Skeletal muscle tissue (tissue), 4 donors: ENCODE measurements around the gene CRYGN. TPM values are rescaled to one million over a fixed set of nuclear protein-coding genes. Genes with fewer than 3 reads are reported as not detected.

ENCODE experiments used
- H3K27ac ChIP-seq: one replicate; pipeline ENCODE4 v1.7.0; 2013; ENCODE audit warnings: mild to moderate bottlenecking, low read depth, low read length, inconsistent platforms
- H3K27me3 ChIP-seq, 3 donors: one replicate each; pipeline ENCODE4 v1.7.0; 2013; ENCODE audit warnings: low read length in 3 of 3; ENCODE audit not compliant: control insufficient read depth in 3 of 3, insufficient read depth in 3 of 3
- H3K36me3 ChIP-seq, 3 donors: one replicate each; pipeline ENCODE4 v1.7.0; 2013; ENCODE audit warnings: low read length in 3 of 3; ENCODE audit not compliant: control insufficient read depth in 3 of 3, insufficient read depth in 3 of 3
- H3K4me1 ChIP-seq, 3 donors: one replicate each; pipeline ENCODE4 v1.7.0; 2013; ENCODE audit warnings: low read length in 3 of 3, mild to moderate bottlenecking in 3 of 3; ENCODE audit not compliant: control insufficient read depth in 3 of 3, insufficient read depth in 3 of 3
- H3K4me3 ChIP-seq, 3 donors: one replicate each; pipeline ENCODE4 v1.7.0; 2013; ENCODE audit warnings: low read length in 3 of 3
- H3K9ac ChIP-seq, 3 donors: one replicate each; pipeline ENCODE4 v1.7.0; 2013; ENCODE audit warnings: low read length in 3 of 3, mild to moderate bottlenecking in 3 of 3, moderate library complexity in 2 of 3, low read depth in 1 of 3
- H3K9me3 ChIP-seq, 3 donors: one replicate each; pipeline ENCODE4 v1.7.0; 2013; ENCODE audit warnings: low read length in 3 of 3; ENCODE audit not compliant: control insufficient read depth in 3 of 3
- total RNA-seq: library from RNA; depleted of rRNA; stranded (reverse); fragments of >200 nt; gene quantifications from one replicate; pipeline ENCODE4 v1.2.3, GENCODE V29; 2014
- donor health status: Osteomylitis.

Gene CRYGN
- total RNA-seq, 1 donor from 2014 or later = not detected

- Histone ChIP-seq H3K4me3 (no peak overlapping the region), H3K9me3 (peaks cover 0 to 3% (median 0%) of the 10 kb centered on the region in 3 donors), H3K27me3 (peaks cover 3 to 45% (median 19%) of the 10 kb centered on the region in 3 donors), H3K4me1 (no peaks in the 10 kb centered on the region), H3K27ac (no peak overlapping the region), H3K9ac (no peak overlapping the region), H3K36me3 (no peaks in the 10 kb centered on the region)
Observed at GRCh38 chr7:151394076-151395035, 45.6 kb downstream of the CRYGN start.

- Histone ChIP-seq H3K27ac (no peak overlapping the region), H3K9me3 (peaks cover 0 to 3% (median 0%) of the 10 kb centered on the region in 3 donors), H3K4me1 (no peaks in the 10 kb centered on the region), H3K27me3 (peaks cover 3 to 43% (median 20%) of the 10 kb centered on the region in 3 donors), H3K4me3 (no peak overlapping the region), H3K36me3 (no peaks in the 10 kb centered on the region), H3K9ac (no peak overlapping the region)
Observed at GRCh38 chr7:151393031-151393977, 46.6 kb downstream of the CRYGN start.

- Histone ChIP-seq H3K27me3 (peaks cover 3 to 43% (median 22%) of the 10 kb centered on the region in 3 donors), H3K36me3 (no peaks in the 10 kb centered on the region), H3K27ac (no peak overlapping the region), H3K4me3 (no peak overlapping the region), H3K9ac (no peak overlapping the region), H3K9me3 (peaks cover 0 to under 1% (median 0%) of the 10 kb centered on the region in 3 donors), H3K4me1 (no peaks in the 10 kb centered on the region)
Observed at GRCh38 chr7:151392426-151392825, 47.5 kb downstream of the CRYGN start.

- peaks cover 3 to 46% (median 25%) of the 10 kb centered on the region in 3 donors for H3K27me3 ChIP-seq
- H3K9ac ChIP-seq = no peak overlapping the region
- H3K4me1 ChIP-seq = no peaks in the 10 kb centered on the region
Observed at GRCh38 chr7:151392002-151392401, 47.9 kb downstream of the CRYGN start.

GRCh38 chr7:151391358-151391730 is 48.6 kb downstream of the CRYGN start:
- peaks cover 0 to 4% (median under 1%) of the 10 kb centered on the region in 3 donors for H3K4me1 ChIP-seq
- no peak overlapping the region for H3K27ac ChIP-seq
- H3K9me3 ChIP-seq = no peaks in the 10 kb centered on the region
- no peaks in the 10 kb centered on the region for H3K36me3 ChIP-seq
- H3K4me3 ChIP-seq = no peak overlapping the region
- peaks cover 3 to 49% (median 26%) of the 10 kb centered on the region in 3 donors for H3K27me3 ChIP-seq
- H3K9ac ChIP-seq = no peak overlapping the region

More at GRCh38 chr7:151392002-151392401, 47.9 kb downstream of the CRYGN start:
- Histone ChIP-seq H3K9me3 (no peaks in the 10 kb centered on the region), H3K27ac (no peak overlapping the region), H3K4me3 (no peak overlapping the region), H3K36me3 (no peaks in the 10 kb centered on the region)

- H3K27me3 ChIP-seq = peaks cover 6 to 51% (median 26%) of the 10 kb centered on the region in 3 donors
- H3K4me1 ChIP-seq = peaks cover 0 to 5% (median 2%) of the 10 kb centered on the region in 3 donors
- no peak overlapping the region for H3K27ac ChIP-seq
- H3K9ac ChIP-seq = no peak overlapping the region
- H3K9me3 ChIP-seq = no peaks in the 10 kb centered on the region
- no peaks in the 10 kb centered on the region for H3K36me3 ChIP-seq
- no peak overlapping the region for H3K4me3 ChIP-seq
Observed at GRCh38 chr7:151390598-151391357, 49.2 kb downstream of the CRYGN start.

GRCh38 chr7:151389768-151390597 is 50.0 kb downstream of the CRYGN start:
- H3K9me3 ChIP-seq = no peaks in the 10 kb centered on the region
- no peaks in the 10 kb centered on the region for H3K36me3 ChIP-seq
- peaks cover 2 to 12% (median 2%) of the 10 kb centered on the region in 3 donors for H3K4me1 ChIP-seq
- H3K27me3 ChIP-seq = peaks cover 8 to 54% (median 33%) of the 10 kb centered on the region in 3 donors
- no peak overlapping the region for H3K9ac ChIP-seq
- H3K27ac ChIP-seq = no peak overlapping the region
- no peak overlapping the region for H3K4me3 ChIP-seq

GRCh38 chr7:151389096-151389767 is 50.7 kb downstream of the CRYGN start:
- Histone ChIP-seq H3K27ac (no peak overlapping the region), H3K9ac (no peak overlapping the region), H3K4me1 (peaks cover 2 to 12% (median 2%) of the 10 kb centered on the region in 3 donors), H3K9me3 (no peaks in the 10 kb centered on the region), H3K27me3 (peaks cover 15 to 54% (median 40%) of the 10 kb centered on the region in 3 donors), H3K36me3 (no peaks in the 10 kb centered on the region), H3K4me3 (no peak overlapping the region)
